K562 (cell line): ENCODE measurements around the gene ATP5PD. TPM values are rescaled to one million over a fixed set of nuclear protein-coding genes. Genes with fewer than 3 reads are reported as not detected.

Experiments
- C11orf30 ChIP-seq: fragments of 450-650 bp; IDR thresholded peaks from 2 replicates; pipeline ENCODE4 v1.6.1; 2016; ENCODE audit warnings: low read depth, mild to moderate bottlenecking
- DDX20 ChIP-seq: fragments of 450-650 bp; IDR thresholded peaks from 2 replicates; pipeline ENCODE4 v1.6.1; 2016; ENCODE audit warnings: missing genetic modification characterization, low read depth, mild to moderate bottlenecking, missing compliant biosample characterization, moderate library complexity
- EHMT2 ChIP-seq: fragments of 450-650 bp; IDR thresholded peaks from 2 replicates; pipeline ENCODE4 v1.6.1; 2018; ENCODE audit warnings: antibody characterized with exemption
- NR0B1 ChIP-seq: fragments of 450-650 bp; IDR thresholded peaks from one replicate; pipeline ENCODE4 v1.6.1; 2018; ENCODE audit warnings: mild to moderate bottlenecking, moderate library complexity; ENCODE audit not compliant: partially characterized antibody
- RNF2 ChIP-seq: sonication (generic); IDR thresholded peaks from 2 replicates; pipeline ENCODE4 v1.6.1; 2016
- SMAD3 ChIP-seq: fragments of 450-650 bp; formaldehyde crosslinking; conservative IDR thresholded peaks from 2 replicates; pipeline ENCODE4 v1.4.0; 2020; ENCODE audit warnings: mild to moderate bottlenecking
- SRSF9 ChIP-seq: fragments of 200-400 bp; formaldehyde crosslinking; IDR thresholded peaks from 2 replicates; pipeline ENCODE4 v1.6.1; 2017; ENCODE audit warnings: low read depth, low read length, borderline replicate concordance
- TBL1XR1 ChIP-seq, 2 experiments: IDR thresholded peaks; 2 replicates each; pipeline ENCODE4 v1.6.1; 2012; ENCODE audit warnings: improper control_type of control experiment in 2 of 2, low read length in 2 of 2, mild to moderate bottlenecking in 1 of 2
- ZBTB2 ChIP-seq: fragments of 450-650 bp; IDR thresholded peaks from 2 replicates; pipeline ENCODE4 v1.6.1; 2016; ENCODE audit warnings: antibody characterized with exemption
- ZBTB5 ChIP-seq: fragments of 450-650 bp; IDR thresholded peaks from 2 replicates; pipeline ENCODE4 v1.6.1; 2017; ENCODE audit warnings: antibody characterized with exemption
- ZNF589 ChIP-seq: fragments of 200-800 bp; sonication (Bioruptor generic); IDR thresholded peaks from 2 replicates; pipeline ENCODE4 v1.6.1; 2016; ENCODE audit warnings: low read depth, missing genetic modification characterization, missing compliant biosample characterization
- ZNF707 ChIP-seq: fragments of 250-450 bp; sonication (Bioruptor Pico); conservative IDR thresholded peaks from 2 replicates; pipeline ENCODE4 v1.8.0; 2022; ENCODE audit warnings: inconsistent platforms, mild to moderate bottlenecking, moderate library complexity
- polyA plus RNA-seq, 8 experiments: library from polyadenylated mRNA; depleted of rRNA in 4 of 8; stranded (reverse) in 5 of 8; unstranded in 3 of 8; fragments of >200 nt; fragmentation: Nextera tagmentation in 2 of 8; fragmentation: Illumina TruSeq in 1 of 8; extraction: Ambion mirVana in 2 of 8; extraction: Trizol in 1 of 8; gene quantifications; 2 replicates each; pipeline versions ENCODE4 v1.2.1 to v1.2.3, GENCODE V29; 2011 to 2014; ENCODE audit warnings: inconsistent platforms in 1 of 8, missing spikeins in 1 of 8
- total RNA-seq, 7 experiments: library from RNA; depleted of rRNA in 6 of 7; stranded (reverse); fragments of >200 nt in 6 of 7; fragmentation: Illumina TruSeq in 2 of 7; extraction: Trizol in 2 of 7; gene quantifications; 2 replicates each; pipeline versions ENCODE4 v1.2.1 to v1.2.3, GENCODE V29; 2011 to 2021; ENCODE audit warnings: low replicate concordance in 1 of 7
- TF ChIP-seq, protein P1 (sequence below), 2 experiments: fragments of 450-650 bp; IDR thresholded peaks; 2 replicates each; pipeline ENCODE4 v1.6.1; 2016; ENCODE audit warnings: mild to moderate bottlenecking in 2 of 2, borderline replicate concordance in 1 of 2, low read depth in 1 of 2, moderate library complexity in 1 of 2

Gene ATP5PD
- total and polyA plus RNA-seq, 9 of the 15 experiments (the other 6 are each of a cell fraction or from before 2014, with no cell fraction given), result 271 to 828 (median 432) TPM

DNA sequence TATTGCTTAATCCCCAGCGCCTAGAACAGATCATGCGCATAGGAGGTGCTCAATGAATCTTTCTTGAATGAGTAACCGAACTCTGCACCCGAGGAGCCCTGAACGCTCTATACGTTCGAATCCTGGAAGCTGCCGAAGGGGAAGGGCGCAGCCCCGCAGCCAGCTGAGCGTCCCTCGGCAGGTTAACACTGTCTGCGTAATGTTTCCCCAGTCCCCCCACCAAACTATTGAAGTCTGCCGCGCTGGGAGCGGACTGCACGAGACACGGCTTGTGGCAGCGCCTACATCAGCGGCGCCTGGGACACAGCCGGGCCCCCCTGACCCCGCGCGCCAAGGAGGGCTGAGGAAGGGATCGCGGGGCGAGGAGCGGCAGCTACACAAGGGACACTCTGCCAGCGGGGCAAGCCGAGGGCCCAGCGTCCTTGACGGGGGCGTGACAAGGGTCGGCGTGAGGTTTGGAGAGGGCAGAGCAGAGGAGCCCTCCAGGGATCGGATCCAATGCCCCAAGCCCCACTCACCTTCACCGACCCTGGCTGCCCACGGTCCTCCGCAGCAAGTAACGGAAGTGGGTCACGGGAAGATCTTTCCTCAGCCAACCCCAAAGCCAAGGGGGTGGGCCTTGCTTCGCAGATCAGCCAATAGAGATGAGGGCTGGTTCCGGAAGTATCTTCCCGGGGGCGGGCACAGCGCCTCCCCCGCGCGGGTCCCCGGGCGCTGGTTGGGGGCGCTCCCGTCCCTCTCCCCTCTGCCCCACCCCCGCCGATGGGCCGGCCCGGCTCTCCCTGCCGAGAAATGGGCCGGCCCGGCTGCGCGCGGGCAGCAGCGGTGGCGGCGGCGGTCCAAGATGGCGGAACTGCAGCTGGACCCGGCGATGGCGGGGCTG lies at the start of gene ATP5PD, which contains the start of gene KCTD2 (continued):
- TF ChIP-seq ZBTB2 (no peak), C11orf30 (peak; percentile 89), ZNF589 (no peak), EHMT2 (no peak), ZNF707 (no peak), RNF2 (no peak), SMAD3 (CRISPR knock-in tag) (no peak), TBL1XR1 (IDR thresholded peaks at IDR 0.05; ENCODE audit: low read length in 2 of 2) (0 out of 4 replicates have a peak, but pooled peaks of 1 of the 2 experiments have one; percentile 6), SRSF9 (no peak), NR0B1 (no peak), DDX20 (tag) (no peak), ZBTB5 (no peak)
- TF ChIP-seq, protein P1, sequence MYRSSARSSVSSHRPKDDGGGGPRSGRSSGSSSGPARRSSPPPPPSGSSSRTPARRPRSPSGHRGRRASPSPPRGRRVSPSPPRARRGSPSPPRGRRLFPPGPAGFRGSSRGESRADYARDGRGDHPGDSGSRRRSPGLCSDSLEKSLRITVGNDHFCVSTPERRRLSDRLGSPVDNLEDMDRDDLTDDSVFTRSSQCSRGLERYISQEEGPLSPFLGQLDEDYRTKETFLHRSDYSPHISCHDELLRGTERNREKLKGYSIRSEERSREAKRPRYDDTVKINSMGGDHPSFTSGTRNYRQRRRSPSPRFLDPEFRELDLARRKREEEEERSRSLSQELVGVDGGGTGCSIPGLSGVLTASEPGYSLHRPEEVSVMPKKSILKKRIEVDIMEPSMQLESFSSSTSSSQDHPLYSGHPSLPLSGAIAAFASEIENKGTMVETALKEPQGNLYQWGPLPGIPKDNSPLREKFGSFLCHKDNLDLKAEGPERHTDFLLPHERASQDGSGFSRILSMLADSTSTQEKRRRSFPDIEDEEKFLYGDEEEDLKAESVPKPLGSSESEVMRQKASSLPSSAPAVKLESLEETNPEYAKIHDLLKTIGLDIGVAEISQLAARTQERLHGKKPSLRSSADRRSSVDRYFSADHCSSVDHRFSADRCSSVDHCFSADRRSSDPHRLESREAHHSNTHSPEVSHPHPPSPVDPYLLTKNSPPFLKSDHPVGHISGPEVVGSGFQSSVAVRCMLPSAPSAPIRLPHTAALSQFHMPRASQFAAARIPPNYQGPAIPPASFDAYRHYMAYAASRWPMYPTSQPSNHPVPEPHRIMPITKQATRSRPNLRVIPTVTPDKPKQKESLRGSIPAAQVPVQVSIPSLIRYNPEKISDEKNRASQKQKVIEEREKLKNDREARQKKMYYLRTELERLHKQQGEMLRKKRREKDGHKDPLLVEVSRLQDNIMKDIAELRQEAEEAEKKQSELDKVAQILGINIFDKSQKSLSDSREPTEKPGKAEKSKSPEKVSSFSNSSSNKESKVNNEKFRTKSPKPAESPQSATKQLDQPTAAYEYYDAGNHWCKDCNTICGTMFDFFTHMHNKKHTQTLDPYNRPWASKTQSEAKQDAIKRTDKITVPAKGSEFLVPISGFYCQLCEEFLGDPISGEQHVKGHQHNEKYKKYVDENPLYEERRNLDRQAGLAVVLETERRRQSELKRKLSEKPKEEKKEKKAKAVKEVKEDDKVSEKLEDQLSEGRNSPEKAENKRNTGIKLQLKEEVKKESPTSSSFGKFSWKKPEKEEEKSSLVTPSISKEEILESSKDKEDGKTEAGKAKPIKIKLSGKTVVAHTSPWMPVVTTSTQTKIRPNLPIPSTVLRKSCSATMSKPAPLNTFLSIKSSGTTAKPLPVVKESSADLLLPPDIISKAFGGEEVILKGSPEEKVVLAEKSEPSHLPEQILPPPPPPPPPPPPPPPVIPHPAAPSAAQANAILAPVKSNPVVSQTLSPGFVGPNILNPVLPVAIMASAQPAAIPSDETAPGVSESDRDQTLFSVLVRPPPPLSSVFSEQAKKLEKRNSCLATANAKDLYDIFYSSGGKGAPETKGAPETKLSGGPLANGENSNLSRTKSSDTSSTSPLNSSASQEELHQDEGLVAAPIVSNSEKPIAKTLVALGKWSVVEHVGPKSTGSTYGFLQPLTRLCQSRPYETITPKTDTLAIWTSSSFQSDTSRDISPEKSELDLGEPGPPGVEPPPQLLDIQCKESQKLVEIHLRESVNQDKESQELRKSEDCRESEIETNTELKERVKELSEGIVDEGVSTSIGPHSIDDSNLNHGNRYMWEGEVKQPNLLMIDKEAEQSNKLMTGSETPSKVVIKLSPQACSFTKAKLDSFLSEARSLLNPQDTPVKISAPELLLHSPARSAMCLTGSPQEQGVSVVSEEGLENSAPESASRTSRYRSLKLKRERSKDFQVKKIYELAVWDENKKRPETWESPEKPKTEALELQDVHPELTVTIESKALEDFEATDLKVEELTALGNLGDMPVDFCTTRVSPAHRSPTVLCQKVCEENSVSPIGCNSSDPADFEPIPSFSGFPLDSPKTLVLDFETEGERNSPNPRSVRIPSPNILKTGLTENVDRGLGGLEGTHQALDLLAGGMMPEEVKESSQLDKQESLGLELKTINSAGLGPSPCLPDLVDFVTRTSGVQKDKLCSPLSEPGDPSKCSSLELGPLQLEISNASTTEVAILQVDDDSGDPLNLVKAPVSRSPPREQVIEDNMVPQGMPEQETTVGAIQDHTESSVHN (IDR thresholded peaks at IDR 0.05; ENCODE audit: borderline replicate concordance in 1 of 2, low read depth in 1 of 2), result no peak
